ENCODE measurements around the gene RILPL1.
A peak's percentile ranks its signal among the peaks of the same experiment; 100 is the strongest.
"Not testable (repeated sequence)": the region's sequence is repeated elsewhere in the genome, so short reads cannot be mapped to it uniquely, and the experiment has no call there.

RILPL1 gene

GRCh38 chr12:123492339-123493039 is 41.0 kb downstream of the RILPL1 start:
- not testable (repeated sequence) for DNase-seq

- DNase-seq: no peak
These were observed 42.0 kb downstream of the RILPL1 start for GRCh38 chr12:123491481-123491880.

- DNase-seq: no peak
These were observed 42.5 kb downstream of the RILPL1 start for GRCh38 chr12:123491056-123491455.

GRCh38 chr12:123490089-123490488 is 43.4 kb downstream of the RILPL1 start:
- no peak for DNase-seq

GRCh38 chr12:123489580-123489979 is 43.9 kb downstream of the RILPL1 start:
- no peak for DNase-seq

GRCh38 chr12:123488539-123489230 is 44.8 kb downstream of the RILPL1 start:
- no peak for DNase-seq

GRCh38 chr12:123487428-123487827 is 46.1 kb downstream of the RILPL1 start:
- no peak for DNase-seq

GRCh38 chr12:123485756-123486155 is 47.8 kb downstream of the RILPL1 start:
- no peak for DNase-seq

- no peak for DNase-seq
These were observed 49.8 kb downstream of the RILPL1 start for GRCh38 chr12:123483602-123484248.

GRCh38 chr12:123482876-123483275 is 50.6 kb downstream of the RILPL1 start:
- no peak for DNase-seq

GRCh38 chr12:123481251-123481650 is 52.3 kb downstream of the RILPL1 start:
- DNase-seq: not testable (repeated sequence)

GRCh38 chr12:123479442-123480180 is 53.9 kb downstream of the RILPL1 start:
- DNase-seq: no peak

GRCh38 chr12:123478762-123479161 is 54.8 kb downstream of the RILPL1 start:
- DNase-seq: no peak

- DNase-seq: no peak
These were observed 55.5 kb downstream of the RILPL1 start for GRCh38 chr12:123478069-123478468.

- no peak for DNase-seq
These were observed 58.2 kb downstream of the RILPL1 start for GRCh38 chr12:123475246-123475703.

- no peak for DNase-seq
These were observed 58.9 kb downstream of the RILPL1 start for GRCh38 chr12:123474485-123475245.

GRCh38 chr12:123472438-123472849 is 61.1 kb downstream of the RILPL1 start:
- no peak for DNase-seq

GRCh38 chr12:123471374-123472068 is 62.0 kb downstream of the RILPL1 start:
- DNase-seq: peak; percentile 88

- DNase-seq: no peak
These were observed 63.5 kb downstream of the RILPL1 start for GRCh38 chr12:123469978-123470377.

- no peak for DNase-seq
These were observed 64.7 kb downstream of the RILPL1 start for GRCh38 chr12:123468786-123469185.

GRCh38 chr12:123465084-123465483 is 68.4 kb downstream of the RILPL1 start:
- no peak for DNase-seq

GRCh38 chr12:123463174-123463573 is 70.3 kb downstream of the RILPL1 start:
- not testable (repeated sequence) for DNase-seq

Measured in NCI-H226 (cell line).